CMK (cell line): ENCODE data around the gene CPNE2.
"Not testable (repeated sequence)": the region's sequence is repeated elsewhere in the genome, so short reads cannot be mapped to it uniquely, and the experiment has no call there.

ENCODE experiments used
- DNase-seq: peaks from one replicate; pipeline ENCODE4 v3.0.0-alpha.2; 2010; ENCODE audit warnings: low read depth

The CPNE2 gene

GRCh38 chr16:57098188-57098841, 5.9 kb downstream of the CPNE2 start:
- no peak for DNase-seq

- not testable (repeated sequence) for DNase-seq
Observed at GRCh38 chr16:57099965-57100364, 7.6 kb downstream of the CPNE2 start.

- DNase-seq = no peak
Observed at GRCh38 chr16:57100445-57100844, 8.1 kb downstream of the CPNE2 start.

- DNase-seq = no peak
Observed at GRCh38 chr16:57102888-57103851, 10.8 kb downstream of the CPNE2 start.

GRCh38 chr16:57104706-57105105, 12.3 kb downstream of the CPNE2 start:
- DNase-seq = no peak

GRCh38 chr16:57105184-57105583, 12.8 kb downstream of the CPNE2 start:
- no peak for DNase-seq

- no peak for DNase-seq
Observed at GRCh38 chr16:57106767-57107166, 14.4 kb downstream of the CPNE2 start.

- DNase-seq = no peak
Observed at GRCh38 chr16:57107321-57107922, 15.0 kb downstream of the CPNE2 start.

GRCh38 chr16:57108432-57108831, 16.0 kb downstream of the CPNE2 start:
- no peak for DNase-seq

GRCh38 chr16:57109259-57110105, 17.1 kb downstream of the CPNE2 start:
- not testable (repeated sequence) for DNase-seq

- DNase-seq = no peak
Observed at GRCh38 chr16:57110937-57111336, 18.6 kb downstream of the CPNE2 start.

GRCh38 chr16:57111420-57111819, 19.0 kb downstream of the CPNE2 start:
- no peak for DNase-seq

- no peak for DNase-seq
Observed at GRCh38 chr16:57112403-57113041, 20.1 kb downstream of the CPNE2 start.

GRCh38 chr16:57113042-57113453, 20.7 kb downstream of the CPNE2 start:
- DNase-seq = no peak

- DNase-seq = no peak
Observed at GRCh38 chr16:57113664-57114063, 21.3 kb downstream of the CPNE2 start.

- DNase-seq = no peak
Observed at GRCh38 chr16:57115168-57115513, 22.8 kb downstream of the CPNE2 start.

GRCh38 chr16:57115514-57116182, 23.3 kb downstream of the CPNE2 start:
- no peak for DNase-seq

GRCh38 chr16:57118461-57119084, 26.2 kb downstream of the CPNE2 start:
- no peak for DNase-seq

- no peak for DNase-seq
Observed at GRCh38 chr16:57123216-57123973, 31.0 kb downstream of the CPNE2 start.
